ENCODE measurements around the gene PLXNB1. TPM values are rescaled to one million over a fixed set of nuclear protein-coding genes. Genes with fewer than 3 reads are reported as not detected.
"Not testable (repeated sequence)": the region's sequence is repeated elsewhere in the genome, so short reads cannot be mapped to it uniquely, and the experiment has no call there.

Gene PLXNB1, protein sequence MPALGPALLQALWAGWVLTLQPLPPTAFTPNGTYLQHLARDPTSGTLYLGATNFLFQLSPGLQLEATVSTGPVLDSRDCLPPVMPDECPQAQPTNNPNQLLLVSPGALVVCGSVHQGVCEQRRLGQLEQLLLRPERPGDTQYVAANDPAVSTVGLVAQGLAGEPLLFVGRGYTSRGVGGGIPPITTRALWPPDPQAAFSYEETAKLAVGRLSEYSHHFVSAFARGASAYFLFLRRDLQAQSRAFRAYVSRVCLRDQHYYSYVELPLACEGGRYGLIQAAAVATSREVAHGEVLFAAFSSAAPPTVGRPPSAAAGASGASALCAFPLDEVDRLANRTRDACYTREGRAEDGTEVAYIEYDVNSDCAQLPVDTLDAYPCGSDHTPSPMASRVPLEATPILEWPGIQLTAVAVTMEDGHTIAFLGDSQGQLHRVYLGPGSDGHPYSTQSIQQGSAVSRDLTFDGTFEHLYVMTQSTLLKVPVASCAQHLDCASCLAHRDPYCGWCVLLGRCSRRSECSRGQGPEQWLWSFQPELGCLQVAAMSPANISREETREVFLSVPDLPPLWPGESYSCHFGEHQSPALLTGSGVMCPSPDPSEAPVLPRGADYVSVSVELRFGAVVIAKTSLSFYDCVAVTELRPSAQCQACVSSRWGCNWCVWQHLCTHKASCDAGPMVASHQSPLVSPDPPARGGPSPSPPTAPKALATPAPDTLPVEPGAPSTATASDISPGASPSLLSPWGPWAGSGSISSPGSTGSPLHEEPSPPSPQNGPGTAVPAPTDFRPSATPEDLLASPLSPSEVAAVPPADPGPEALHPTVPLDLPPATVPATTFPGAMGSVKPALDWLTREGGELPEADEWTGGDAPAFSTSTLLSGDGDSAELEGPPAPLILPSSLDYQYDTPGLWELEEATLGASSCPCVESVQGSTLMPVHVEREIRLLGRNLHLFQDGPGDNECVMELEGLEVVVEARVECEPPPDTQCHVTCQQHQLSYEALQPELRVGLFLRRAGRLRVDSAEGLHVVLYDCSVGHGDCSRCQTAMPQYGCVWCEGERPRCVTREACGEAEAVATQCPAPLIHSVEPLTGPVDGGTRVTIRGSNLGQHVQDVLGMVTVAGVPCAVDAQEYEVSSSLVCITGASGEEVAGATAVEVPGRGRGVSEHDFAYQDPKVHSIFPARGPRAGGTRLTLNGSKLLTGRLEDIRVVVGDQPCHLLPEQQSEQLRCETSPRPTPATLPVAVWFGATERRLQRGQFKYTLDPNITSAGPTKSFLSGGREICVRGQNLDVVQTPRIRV (N-terminal part only)
- 9.3 and 16.2 TPM in 2 replicates for total RNA-seq

DNA sequence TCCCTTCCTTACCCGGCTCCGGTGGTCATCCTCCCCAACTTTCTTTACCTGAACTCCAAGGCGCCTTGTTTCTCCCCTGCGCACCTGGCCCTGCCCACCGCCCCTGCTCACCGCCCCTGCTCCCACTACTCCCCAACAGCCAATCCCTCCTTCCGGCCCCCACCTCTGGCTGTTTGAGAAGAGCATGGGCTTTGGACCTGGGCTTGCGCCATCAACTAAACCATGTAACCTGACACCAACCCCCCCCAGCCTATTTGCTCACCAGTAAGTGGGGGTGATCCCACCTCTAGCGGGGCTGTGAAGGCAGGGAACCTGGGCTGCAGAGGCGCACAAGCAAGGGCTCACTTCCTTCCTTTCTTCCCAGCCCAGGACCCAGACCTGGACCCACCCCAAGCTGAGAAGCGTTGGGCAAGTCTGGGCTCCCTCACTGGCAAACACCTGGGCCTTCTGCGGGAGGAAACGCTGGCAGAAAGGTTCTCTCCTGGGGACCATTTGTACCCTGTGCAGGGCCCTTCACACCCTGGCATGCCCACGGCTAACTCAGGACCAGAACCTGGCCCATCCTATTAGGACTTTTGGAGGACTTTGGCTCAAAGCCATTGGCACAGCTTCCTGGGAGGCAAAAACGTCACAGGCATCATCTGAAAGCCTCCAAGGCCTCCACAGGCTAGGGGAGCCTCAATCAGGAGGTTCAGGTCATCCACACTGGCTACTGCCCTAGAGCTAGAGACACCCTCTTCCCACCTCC is at the start of gene PLXNB1:
TSS of gene PLXNB1 (minus strand) at position 127 of the 748 bp plus-strand sequence. CDS start 5,475 bp downstream, outside the sequence.
- no peak for DNase-seq (ENCODE audit: low read depth, low spot score)

DNA sequence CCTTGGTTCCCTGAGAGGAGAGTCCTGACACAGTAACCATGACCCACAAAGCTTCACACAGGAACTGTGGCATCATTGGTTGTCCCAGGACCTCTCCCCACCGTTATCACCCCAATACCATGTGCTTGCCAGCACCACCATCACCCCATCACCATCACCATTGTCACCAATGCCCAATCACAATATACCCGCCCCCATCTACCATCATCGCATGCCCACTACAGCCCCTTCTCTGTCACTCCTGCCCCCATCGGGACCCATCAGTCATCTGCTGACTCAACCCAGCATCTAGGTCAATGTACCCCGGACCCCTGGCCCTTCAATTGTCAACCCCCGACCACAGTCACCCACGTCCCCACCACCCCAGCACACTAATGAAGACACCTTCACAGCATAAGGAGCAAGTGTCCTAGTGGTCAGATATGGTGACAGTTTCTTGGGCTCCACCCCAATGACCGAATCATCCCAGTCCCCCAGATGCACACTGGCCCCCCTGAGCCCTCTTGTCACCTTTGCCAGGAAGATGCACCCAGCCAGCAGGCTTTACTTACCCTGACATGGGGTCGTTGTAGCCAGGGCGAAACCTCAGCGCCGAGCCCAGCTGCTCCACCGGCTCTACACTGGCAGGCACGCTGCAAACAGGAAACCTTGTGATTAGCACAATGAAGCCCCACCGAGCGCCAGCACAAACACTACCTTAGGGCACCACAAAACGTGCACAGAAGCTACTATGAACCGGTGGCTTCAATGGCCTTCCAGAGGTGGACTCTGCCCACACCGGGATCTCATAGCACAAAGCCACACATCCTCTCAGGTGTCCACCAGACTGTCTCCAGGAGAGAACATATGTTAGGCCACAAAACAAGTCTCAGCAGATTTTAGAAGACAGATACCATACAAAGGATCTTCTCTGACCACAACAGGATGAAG is 49.0 kb upstream of the PLXNB1 start:
- no peak for DNase-seq (ENCODE audit: low read depth, low spot score)

DNA sequence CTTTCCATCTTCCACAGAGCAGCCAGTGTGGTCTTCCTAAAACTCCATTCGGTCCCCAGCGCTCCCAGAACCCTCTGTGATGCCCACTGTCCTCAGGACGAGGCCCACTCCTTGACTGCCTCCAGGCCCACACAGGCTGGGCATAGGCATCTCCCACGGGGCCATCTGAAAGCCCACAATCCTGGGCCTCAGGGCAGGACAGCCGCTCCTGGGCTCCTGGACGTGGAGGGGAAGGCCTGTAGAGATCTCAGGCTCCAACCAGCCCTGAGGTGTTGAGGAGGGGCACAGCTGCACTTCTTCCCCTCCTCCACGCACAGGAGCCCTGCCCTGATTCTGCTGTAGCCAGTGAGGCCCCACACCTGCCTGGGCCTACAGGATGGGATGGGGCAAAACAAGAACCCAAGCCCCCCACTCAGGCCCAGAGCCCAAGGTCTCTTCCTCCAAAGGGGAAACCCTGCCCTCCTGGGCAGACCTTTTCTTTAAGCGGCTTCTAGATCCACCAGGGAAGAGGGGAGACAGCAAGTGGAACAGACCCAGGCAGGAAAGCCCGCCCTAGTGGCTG is 48.2 kb upstream of the PLXNB1 start:
- DNase-seq (ENCODE audit: low read depth, low spot score): no peak

DNA sequence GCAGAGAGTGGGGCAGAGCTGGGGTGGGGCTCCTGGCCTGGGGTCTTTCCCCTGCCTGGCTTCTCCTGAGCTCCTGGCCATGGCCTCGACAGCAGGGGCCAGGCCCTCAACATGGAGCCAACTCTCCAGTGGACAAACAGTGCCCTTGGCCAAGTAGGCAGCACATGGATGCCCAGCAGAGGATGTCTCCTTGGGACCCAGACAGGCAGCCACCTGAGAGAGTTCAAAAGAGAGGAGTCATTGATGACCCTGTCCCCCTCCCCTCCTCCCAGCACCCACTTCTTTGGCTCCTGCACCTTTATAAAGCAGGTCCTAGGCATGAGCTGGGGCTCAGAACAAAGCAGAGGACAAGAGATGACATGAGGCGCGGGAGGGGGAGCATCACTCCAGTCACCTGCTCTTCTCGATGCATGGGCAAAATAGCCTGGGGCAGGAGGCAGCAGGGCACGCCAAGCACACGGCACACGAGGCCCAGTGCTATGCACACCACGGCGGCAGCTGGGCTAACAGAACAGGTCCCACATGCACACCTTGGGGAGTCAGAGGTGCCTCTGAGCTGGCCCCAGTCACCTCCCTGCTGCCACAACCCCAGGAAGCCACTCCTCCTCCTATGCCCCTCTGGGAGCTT is 46.7 kb upstream of the PLXNB1 start:
- no peak for DNase-seq (ENCODE audit: low read depth, low spot score)

DNA sequence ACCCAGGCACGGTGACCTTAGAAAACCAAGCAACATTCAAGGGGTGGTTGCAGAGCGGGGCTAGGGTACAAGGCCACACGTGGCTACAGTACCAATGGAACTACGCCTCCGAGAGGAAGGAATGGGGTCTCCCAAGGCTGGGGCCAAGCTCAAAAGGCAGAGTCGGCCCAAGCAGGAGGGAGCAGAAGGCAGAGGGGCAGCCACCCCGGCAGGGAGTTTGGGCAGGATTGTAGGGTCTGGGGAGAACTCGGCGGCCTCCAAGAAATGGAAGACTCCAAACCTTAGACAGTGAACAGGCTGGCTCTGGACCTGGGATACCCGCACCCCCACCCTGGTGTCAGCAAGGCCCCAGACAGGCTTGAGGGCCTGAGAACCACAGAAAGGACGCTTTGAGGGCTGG is 45.3 kb upstream of the PLXNB1 start:
- no peak for DNase-seq (ENCODE audit: low read depth, low spot score)

DNA sequence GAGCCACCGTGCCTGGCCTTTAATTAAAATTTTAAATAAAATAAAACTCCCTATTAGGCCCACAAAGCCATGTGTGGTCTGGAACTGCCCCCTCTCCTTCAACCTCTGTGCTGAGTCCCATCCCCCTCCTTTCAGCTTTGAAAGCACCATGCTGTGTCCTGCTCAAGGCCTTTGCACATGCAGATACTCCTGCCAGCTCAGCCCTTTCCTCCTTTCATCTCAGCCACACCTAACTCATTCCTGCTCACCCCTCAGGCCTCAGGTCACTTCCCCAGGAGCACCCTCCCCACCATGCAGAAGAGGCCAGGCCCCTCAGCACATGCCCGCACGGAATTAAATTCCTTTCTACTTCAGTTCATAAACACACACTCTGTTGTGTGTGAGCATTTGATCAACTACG is 44.7 kb upstream of the PLXNB1 start:
- DNase-seq (ENCODE audit: low read depth, low spot score): no peak

DNA sequence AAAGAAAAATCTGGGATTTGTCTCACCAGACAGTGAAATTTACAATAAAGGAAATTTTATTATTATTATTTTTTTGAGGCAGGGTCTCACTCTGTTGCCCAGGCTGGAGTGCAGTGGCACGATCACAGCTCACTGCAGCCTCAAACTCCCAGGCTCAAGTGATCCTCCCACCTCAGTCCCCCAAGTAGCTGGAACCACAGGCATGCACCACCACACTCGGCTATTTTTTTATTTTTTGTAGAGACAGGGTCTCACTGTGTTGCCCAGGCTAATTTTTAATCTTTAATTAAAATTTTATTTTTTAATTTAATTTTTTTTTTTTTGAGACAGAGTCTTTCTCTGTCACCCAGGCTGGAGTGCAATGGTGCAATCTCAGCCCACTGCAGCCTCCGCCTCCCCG is 44.1 kb upstream of the PLXNB1 start:
- not testable (repeated sequence) for DNase-seq (ENCODE audit: low read depth, low spot score)

DNA sequence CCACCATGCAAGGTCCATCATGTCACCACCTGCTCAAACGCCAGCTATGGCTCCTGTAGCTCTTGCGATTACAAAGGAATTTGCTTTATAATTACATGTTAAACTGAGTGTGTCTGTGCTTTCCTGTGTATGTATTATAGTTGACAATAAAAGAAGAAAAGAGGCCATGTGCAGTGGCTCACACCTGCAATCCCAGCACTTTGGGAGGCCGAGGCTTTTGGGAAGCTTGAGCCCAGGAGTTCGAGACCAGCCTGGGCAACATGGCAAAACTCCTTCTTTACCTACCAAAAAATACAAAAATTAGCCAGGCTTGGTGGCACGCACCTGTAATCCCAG is 43.7 kb upstream of the PLXNB1 start:
- no peak for DNase-seq (ENCODE audit: low read depth, low spot score)

DNA sequence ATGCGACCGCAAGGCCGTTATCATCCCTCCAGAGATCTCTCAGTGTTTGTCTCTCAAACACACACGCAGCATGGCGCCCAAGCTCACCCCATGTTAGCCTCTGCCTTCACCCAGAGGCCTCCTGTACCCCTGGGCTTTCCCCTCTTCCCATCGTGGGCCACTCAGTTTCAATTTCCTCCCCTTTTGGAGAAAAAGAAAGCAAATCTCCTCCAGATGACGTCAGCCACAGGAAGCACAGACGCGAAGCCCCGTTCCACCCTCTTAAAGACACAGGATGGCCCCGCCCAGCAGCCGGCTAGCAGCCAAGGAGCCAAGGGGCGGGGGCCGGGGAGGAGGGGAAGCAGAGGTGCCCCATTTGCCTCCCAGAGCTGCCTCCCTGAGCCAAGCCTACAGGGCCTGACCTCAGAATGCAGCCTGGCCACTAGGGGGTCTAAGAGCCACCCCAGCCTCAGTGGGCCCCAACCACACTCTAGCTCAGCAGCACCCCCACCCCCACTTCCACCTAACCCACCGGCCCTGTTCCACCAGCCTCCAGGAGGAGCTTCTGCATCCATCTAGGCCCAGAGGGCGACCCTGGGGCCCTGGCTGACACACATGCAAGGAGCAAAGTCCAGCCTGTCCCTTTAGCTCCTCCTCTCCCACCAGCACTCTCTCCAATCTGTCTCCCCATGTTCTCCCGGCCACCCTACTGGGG is 43.2 kb upstream of the PLXNB1 start:
- DNase-seq (ENCODE audit: low read depth, low spot score): peak; percentile 76

DNA sequence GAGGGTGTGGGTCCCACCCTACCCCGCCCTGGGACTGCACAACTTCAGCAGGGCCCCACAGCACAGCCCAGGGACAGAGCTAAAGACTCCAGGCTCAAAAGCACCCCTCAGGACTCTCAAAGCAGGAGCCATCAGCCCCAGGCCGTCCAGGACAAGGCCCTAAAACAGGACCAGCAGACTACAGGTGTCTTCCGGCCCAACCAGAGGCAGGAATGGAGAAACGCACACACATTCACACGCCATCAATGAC is 42.7 kb upstream of the PLXNB1 start:
- no peak for DNase-seq (ENCODE audit: low read depth, low spot score)

DNA sequence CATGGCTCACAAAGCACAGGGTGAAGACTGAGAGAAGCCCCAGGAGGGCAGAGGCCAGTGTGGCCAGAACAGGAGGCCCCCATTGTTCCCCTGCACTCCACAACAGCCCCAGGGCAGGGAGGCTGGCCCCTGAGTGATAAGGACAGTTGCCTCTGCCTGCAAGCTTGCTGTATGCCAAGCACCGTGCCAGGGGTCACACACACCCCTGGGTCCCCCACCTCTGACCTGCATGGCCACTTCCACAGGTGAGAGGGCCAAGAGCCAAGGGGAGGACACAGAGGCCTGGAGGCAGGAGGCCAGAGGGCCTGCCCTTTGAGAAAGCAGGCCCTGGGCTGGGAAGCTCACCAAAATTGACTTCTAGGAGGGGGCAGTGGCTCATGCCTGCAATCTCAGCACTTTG is 40.4 kb upstream of the PLXNB1 start:
- no peak for DNase-seq (ENCODE audit: low read depth, low spot score)

DNA sequence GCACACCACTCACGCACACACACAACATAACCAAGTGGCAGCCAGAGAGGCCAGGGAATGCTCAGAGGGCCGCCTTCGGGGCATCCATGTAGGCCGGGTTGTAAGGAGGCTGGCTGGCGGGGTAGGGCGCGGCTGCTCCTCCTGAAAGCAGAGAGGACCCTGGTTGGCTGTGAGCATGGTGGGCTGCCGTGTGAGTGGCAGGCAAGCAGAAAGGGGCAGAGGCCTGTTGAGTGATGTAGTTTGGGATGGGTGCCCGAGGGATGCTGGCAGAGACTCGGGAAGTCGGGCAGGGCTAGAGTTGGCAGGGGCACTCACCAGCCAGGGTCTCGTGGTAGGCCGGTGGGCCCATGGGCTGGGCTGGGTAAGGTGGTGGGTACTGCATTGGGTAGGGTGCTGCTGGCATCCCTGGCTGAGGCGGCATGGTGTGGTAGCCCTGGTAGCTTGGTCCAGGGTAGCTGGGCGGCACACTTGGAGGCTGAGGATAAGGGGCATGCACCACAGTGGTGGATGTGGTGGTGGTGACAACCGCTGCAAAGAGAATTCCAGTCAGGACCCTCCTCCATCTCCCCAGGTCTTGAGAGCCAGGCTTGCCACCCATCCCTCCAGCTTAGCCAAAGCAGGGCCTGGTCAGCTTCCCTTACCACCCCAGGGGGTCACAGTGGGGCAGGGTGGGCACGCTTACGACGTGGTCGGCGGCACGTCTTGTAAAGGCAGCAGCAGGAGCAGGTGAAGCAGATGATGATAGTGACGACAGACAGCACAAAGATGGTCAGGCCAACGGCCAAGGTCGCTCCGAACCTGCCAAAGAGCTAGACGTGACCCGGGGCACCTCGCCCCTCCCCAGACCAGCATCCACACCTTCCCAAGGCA is 39.4 kb upstream of the PLXNB1 start:
- no peak for DNase-seq (ENCODE audit: low read depth, low spot score)

DNA sequence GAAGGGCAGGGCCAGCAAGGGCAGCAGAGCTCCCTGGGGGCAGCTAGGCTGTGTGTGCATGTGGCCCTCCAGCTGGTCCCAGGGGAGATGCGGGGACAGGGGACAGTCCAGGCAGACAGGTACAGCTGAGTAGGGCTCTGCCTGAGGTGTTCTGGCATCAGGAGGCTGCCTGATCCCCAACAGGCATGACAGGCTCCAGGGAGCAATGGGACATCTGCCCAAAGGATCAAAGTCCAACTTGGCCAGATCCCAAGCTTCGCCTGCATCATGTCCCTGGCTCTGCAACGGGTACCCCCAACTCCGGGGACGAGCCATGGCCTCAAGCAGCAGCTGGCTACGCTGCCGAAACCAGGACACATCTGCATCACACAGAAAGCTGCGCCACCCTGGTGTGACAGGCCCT is 38.4 kb upstream of the PLXNB1 start:
- no peak for DNase-seq (ENCODE audit: low read depth, low spot score)

DNA sequence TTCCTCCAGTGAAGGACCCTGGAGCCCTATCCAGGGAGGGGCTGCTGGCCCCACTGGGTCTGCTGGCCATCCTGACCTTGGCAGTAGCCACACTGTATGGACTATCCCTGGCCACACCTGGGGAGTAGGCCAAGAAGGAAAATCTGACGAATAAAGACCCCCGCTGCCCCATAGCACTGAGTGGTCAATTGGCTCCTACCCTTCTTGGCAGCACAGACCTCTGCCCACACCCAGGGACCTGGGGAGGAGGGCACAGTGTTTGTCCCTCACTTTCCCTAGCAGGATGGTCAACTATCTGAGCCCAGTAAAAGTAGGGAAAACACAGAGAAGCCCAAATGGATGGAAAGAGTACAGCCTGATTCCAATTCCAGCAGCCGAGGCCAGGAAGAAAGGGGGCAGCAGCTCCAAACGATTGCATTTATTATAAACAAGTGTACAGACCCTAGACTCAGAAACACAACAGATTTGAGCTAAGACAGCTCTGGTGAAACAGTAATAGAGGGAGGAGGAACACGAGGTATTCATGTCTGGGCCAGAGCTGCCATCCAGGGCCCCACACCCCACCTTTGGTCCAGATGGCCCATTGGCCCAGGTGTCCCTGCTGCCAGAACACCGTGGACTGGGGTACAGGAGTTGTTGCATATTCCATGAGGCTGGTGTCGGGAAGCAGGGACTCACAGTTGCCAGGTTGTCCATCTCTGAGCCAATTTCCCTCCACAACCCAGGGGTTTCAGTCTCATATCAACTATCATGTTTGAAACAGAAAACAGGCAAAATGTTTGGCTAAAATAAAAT is 37.8 kb upstream of the PLXNB1 start:
- no peak for DNase-seq (ENCODE audit: low read depth, low spot score)

DNA sequence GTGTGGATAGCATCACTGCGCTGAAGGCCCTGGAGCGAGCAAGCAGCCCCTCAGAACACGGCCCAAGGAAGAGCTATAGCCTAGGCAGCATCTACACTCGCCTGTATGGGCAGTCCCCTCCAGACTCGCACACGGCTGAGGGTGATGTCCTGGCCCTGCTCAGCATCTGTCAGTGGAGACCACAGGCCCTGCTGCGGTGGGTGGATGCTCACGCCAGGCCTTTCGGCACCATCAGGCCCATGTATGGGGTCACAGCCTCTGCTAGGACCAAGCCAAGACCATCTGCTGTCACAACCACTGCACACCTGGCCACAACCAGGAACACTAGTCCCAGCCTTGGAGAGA is 37.2 kb upstream of the PLXNB1 start:
- no peak for DNase-seq (ENCODE audit: low read depth, low spot score)

DNA sequence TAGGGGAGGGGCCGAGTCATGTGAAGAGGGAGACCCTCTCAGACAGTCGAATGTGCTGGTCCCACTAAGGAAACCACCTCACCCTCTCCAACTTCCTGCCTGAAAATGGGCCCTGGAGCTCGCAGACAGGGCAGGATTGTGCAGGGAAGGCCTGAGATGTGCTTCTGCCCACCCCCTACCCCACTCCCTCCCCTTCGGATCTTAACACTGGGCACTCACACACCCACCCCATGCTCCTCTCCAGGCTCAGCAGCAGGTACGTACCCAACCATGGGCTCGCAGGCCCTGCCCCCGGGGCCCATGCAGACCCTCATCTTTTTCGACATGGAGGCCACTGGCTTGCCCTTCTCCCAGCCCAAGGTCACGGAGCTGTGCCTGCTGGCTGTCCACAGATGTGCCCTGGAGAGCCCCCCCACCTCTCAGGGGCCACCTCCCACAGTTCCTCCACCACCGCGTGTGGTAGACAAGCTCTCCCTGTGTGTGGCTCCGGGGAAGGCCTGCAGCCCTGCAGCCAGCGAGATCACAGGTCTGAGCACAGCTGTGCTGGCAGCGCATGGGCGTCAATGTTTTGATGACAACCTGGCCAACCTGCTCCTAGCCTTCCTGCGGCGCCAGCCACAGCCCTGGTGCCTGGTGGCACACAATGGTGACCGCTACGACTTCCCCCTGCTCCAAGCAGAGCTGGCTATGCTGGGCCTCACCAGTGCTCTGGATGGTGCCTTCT is 36.7 kb upstream of the PLXNB1 start:
- DNase-seq (ENCODE audit: low read depth, low spot score): no peak
